ENCODE measurements around the gene CARD16. TPM values are rescaled to one million over a fixed set of nuclear protein-coding genes. Genes with fewer than 3 reads are reported as not detected.

The CARD16 gene
- total RNA-seq, 1 experiment from 2014 or later = not detected

GRCh38 chr11:105032495-105032894 lies 12.6 kb downstream of the CARD16 start:
- Mint-ChIP-seq H3K27ac (no peak overlapping the region), H3K4me1 (no peaks in the 10 kb centered on the region), H3K27me3 (ENCODE audit: low read depth) (no peaks in the 10 kb centered on the region), H3K9me3 (no peaks in the 10 kb centered on the region), H3K36me3 (ENCODE audit: insufficient read depth in 1 of 3, low read depth in 3 of 3) (peaks cover 0 to 3% (median 0%) of the 10 kb centered on the region in 3 experiments; a peak in 2 of 7 replicates), H3K4me3 (no peak overlapping the region)
- Histone ChIP-seq H3K18ac (ENCODE audit: insufficient read length, low read depth, low read length) (no peak overlapping the region), H3K4ac (ENCODE audit: low read depth, low read length) (no peak overlapping the region), H2BK15ac (ENCODE audit: low read depth, low read length) (no peak overlapping the region), H4K8ac (replicated peaks; ENCODE audit: insufficient read length, low read depth, low read length) (no peak overlapping the region), H2BK120ac (ENCODE audit: low read depth, low read length, poor library complexity, severe bottlenecking) (no peak overlapping the region), H3K9me3 (ENCODE audit: control insufficient read depth, low read depth, low read length) (no peaks in the 10 kb centered on the region), H3K4me1 (ENCODE audit: insufficient read depth, low read length) (no peaks in the 10 kb centered on the region), H2AFZ (ENCODE audit: low read length) (no peak overlapping the region), H4K20me1 (ENCODE audit: control insufficient read depth, insufficient read depth, insufficient read length) (no peaks in the 10 kb centered on the region), H3K56ac (ENCODE audit: insufficient read length, low read depth, low read length) (no peak overlapping the region), H3K23me2 (ENCODE audit: insufficient read length, low read depth, low read length, poor library complexity, severe bottlenecking) (no peaks in the 10 kb centered on the region), H2BK12ac (ENCODE audit: insufficient read length, low read depth, low read length) (no peak overlapping the region), H3K23ac (ENCODE audit: insufficient read length, low read depth, low read length) (no peak overlapping the region), H3K4me2 (ENCODE audit: insufficient read depth, insufficient read length, low read length) (no peak overlapping the region), H3K79me2 (ENCODE audit: insufficient read depth, low read length) (no peaks in the 10 kb centered on the region), H2BK5ac (ENCODE audit: insufficient read length, low read length) (no peak overlapping the region), H3K79me1 (ENCODE audit: insufficient read depth, low read depth, low read length, poor library complexity, severe bottlenecking) (no peaks in the 10 kb centered on the region), H4K5ac (ENCODE audit: insufficient read length, low read depth, low read length) (no peak overlapping the region), H3K27me3 (ENCODE audit: insufficient read depth, low read length) (no peaks in the 10 kb centered on the region), H4K91ac (ENCODE audit: insufficient read length, low read depth, low read length) (no peak overlapping the region), H3K14ac (ENCODE audit: insufficient read depth, low read length) (no peak overlapping the region), H3K27ac (ENCODE audit: insufficient read length, low read depth, low read length) (no peak overlapping the region), H2AK5ac (ENCODE audit: insufficient read length, low read length) (no peak overlapping the region), H3K9ac (ENCODE audit: extremely low read depth, insufficient read length, low read length) (no peak overlapping the region), H3T11ph (ENCODE audit: low read length) (no peak overlapping the region), H2BK20ac (ENCODE audit: low read depth, low read length, poor library complexity, severe bottlenecking) (no peak overlapping the region)
- WGBS (ENCODE audit: extremely low coverage, insufficient read length, low lambda C conversion rate) = no CpG with 5 or more reads among the region's 2 CpGs
- no peak for TF ChIP-seq CTCF (conservative IDR thresholded peaks at IDR 0.05)
- DNase-seq = no peak

Data from H9 (cell line).